Measurements from ENCODE around the gene EAF2.
"Not testable (repeated sequence)": the region's sequence is repeated elsewhere in the genome, so short reads cannot be mapped to it uniquely, and the experiment has no call there.

The EAF2 gene

DNA sequence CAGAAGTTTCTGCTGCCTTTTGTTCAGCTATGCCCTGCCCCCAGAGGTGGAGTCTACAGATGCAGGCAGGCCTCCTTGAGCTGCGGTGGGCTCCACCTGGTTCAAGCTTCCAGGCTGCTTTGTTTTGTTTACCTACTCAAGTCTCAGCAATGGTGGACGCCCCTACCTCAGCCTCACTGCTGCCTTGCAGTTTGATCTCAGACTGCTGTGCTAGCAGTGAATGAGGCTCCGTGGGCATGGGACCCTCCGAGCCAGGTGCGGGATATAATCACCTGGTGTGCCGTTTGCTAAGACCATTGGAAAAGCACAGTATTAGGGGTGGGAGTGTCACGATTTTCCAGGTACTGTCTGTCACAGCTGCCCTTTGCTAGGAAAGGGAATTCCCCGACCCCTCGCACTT is 28.2 kb downstream of the EAF2 start:
- not testable (repeated sequence) for DNase-seq (ENCODE audit: low read depth)

DNA sequence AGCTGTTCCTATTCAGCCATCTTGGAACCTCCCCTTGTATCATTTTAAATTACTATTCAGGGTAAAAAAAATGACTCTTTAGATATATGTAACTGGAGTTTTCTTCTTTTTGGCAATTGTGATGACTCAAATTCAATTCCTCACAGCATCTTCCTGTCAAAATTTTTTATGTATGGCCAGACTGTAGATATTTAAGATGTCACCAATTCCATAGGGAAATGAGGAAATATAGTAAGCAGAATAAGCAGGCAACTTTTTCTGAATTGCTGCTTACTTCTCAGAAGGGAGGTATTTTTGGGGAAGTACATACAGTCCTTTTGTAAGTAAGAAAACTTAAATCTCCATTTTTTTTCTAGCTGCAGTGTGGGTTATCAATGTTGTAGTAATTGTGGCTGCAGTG is 28.8 kb downstream of the EAF2 start:
- no peak for DNase-seq (ENCODE audit: low read depth)

DNA sequence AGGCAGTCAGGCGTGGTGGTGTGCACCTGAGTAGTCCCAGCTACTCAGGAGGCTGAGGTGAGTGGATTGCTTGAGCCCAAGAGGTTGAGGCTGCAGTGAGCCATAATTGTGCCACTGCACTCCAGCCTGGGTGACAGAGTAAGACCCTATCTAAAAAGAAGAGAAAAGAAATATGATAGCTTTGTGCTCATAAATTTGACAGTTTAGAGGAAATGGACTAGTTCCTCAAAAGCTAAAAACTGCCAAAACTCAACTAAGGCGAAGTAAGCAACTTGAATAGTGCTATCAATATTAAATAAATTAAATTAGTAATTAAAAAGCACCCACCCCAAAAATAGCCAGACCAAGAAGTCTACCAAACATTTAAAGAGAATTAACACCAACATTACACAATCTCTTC is 34.7 kb downstream of the EAF2 start:
- no peak for DNase-seq (ENCODE audit: low read depth)

DNA sequence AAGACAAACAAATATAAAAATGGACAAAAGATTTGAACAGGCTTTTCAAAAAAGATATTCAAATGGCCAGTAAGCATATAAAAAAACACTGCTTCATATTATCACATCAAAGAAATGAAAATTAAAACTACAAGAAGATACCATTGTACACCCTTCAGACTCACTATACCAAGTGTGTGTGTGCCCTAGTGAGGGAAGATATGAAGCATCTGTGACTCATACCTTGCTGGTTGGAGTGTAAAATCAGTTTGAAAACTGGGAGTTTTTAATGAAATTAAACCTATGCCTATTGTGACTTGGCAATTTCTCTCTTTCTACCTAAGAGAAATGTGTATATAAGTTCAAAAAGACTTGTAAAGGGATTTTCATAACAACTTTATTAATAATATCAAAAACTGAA is 35.7 kb downstream of the EAF2 start:
- no peak for DNase-seq (ENCODE audit: low read depth)

DNA sequence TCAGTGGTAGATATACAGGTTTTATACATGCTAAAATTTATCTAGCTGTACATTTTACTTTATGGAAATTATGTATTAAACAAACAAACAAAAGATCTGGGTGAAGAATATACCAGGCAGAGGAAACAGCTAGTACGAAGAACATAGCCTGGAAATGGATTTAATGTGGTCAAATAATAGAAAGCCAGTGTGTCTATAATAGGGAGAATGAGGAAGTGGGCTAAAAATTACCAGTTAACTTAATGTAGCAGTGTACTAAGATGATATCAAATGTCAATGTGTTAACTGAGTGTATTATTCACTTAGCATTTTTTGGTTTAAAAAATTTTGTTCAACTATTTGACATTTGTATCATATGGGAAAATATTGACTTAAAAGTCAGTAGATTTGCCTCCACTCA is 36.4 kb downstream of the EAF2 start:
- DNase-seq (ENCODE audit: low read depth), result no peak

DNA sequence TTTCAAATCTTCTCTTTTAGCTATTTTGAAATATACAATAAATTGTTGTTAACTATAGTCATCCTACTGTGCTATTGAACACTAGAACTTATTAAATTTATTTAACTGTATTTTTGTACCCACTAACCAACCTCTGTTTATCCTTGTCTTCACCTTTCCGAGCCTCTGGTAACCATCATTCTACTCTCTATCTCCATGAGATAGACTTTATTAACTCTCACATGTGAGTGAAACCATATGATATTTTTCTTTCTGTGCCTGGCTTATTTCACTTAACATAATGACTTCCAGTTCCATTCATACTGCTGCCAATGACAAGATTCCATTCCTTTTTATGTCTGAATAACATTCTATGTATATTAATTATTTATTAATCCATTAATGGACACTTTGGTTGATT is 43.4 kb downstream of the EAF2 start:
- no peak for DNase-seq (ENCODE audit: low read depth)

DNA sequence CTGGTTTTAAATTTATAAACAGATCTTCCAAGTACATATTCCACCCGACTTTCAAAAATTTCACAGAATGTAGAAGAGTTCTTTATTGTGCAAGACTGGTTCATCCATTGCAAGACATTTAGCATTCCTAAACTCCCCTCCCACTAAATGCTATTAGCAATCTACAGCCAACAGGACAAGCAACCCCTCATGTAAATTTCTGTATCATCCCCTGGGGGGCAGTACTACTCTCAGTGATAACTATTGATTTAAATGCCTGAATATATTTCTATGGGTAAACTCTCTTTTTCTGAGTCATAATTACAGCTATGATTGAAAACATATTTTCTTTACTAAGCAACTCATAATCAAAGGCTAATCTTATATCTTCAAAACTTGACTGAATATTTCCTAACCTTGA is 48.5 kb downstream of the EAF2 start:
- no peak for DNase-seq (ENCODE audit: low read depth)

DNA sequence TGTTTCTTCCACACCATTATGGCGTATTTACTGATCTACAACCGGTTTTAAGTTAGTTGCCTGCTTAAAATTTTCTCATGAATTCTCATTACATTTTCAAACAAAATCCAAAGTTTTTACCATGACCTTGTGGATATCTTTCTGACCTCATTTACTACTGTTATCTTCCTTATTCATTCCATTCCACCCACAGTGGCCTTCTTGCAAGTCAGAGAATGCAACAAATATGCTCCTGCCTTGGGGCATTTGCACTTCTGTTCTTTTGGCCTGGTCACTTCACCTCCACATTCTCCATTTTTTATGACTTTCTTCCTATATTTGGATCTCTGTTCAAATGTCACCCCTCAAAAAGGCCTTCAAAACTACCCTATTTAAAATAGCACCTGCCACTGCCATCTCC is 50.4 kb downstream of the EAF2 start:
- DNase-seq (ENCODE audit: low read depth), result no peak

DNA sequence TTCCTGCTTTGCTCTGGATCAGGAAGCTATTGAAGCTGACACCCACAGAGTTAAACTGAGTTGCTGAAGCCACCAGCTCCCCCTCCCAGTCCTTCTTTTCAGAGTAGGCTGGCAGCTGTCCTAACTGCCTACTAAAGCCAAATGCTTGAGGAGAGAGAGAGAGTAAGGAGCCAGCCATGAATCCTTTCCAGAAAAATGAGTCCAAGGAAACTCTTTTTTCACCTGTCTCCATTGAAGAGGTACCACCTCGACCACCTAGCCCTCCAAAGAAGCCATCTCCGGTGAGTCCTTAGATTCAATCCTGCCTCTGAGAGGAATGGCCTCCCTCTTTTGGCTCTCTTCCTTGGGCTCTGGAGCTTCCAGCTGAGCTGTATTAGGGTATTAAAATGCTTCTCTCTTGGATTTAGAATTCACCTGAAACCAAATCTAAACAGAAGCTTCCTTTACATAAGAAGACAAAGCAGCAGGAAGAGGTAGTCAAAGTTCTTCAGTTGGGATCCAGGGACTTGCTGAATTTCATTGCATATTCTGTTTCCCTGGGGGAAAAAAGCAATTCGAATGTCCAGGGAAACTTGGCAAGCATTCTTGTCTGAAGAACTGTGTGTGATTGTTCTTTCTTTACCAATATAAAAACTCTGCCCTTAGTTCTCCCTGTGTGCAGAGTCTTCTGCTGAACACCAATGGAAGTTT is 59.4 kb downstream of the EAF2 start, which contains the start of gene SLC15A2:
TSS of gene SLC15A2 (plus strand) at position 101 of the 690 bp plus-strand sequence. CDS start at position 177, 76 bp downstream.
- no peak for DNase-seq (ENCODE audit: low read depth)

DNA sequence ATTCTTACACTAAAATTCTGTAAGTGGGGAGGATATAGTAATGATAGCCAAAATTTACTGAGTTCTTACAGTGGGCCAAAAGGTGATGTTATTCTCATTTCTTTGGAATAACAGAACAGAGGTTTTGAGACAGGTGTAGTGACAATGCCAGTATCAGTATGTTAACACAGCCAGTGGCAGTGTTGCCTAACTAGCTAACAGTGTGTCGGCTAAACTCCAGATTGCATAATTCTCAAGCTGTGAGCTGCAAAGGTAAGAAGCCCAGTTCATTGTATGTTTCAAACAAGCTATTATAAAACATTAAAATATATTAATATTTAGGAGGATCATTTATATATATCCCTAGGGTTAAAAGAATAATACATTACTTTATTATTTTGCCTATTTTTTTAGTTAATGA is 60.1 kb downstream of the EAF2 start:
- no peak for DNase-seq (ENCODE audit: low read depth)

DNA sequence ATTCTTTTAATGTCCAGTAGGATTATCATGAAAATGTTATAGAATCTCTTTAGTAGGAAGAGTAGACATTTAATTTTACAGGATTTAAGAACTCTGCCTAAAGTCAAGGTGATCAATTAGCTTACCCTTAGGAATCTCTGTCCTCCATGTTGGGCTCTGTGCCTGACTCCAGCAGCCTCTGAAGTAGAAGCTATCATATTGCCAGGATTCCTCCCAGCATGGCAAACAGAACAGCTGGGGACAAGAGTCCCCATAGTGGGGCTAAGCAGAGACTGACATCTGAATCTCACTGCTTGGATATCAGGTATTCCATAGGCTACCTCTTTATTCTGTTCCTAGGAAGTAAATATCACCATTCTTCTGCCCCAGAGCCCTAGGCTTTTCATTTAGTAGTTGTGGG is 60.7 kb downstream of the EAF2 start:
- DNase-seq (ENCODE audit: low read depth), result no peak

DNA sequence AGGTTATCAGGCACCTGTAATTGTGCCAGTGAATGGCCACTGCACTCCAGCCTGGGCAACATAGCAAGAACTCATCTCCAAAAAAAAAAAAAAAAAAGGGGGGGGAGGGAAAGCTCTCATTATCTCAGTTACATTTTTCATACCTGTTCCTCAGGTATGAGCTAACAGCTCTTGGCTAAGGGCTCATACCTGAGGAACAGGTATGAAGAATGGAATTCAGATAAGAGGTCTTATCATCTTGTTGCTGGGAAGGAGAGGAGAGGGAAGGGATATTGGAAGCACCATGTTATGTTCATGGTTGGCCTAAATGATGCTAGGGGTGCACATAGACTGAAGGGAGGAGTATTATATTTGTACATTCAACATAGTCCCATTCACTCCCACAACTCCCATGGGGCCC is 61.8 kb downstream of the EAF2 start:
- DNase-seq (ENCODE audit: low read depth), result no peak

DNA sequence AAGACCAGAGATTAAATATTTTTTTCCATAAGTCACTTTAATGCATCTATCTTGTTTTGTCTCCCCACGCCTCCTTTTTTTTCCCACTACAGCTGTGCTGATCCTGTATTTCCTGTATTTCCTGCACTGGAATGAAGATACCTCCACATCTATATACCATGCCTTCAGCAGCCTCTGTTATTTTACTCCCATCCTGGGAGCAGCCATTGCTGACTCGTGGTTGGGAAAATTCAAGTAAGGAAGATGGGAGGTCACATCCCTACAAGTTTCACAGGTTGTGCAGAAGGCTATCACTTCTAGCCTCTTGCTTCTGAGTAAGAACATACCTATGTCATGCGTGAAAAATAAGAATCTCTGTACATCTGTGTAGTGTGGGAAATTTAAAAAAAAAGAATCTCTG is 62.3 kb downstream of the EAF2 start:
- no peak for DNase-seq (ENCODE audit: low read depth)

DNA sequence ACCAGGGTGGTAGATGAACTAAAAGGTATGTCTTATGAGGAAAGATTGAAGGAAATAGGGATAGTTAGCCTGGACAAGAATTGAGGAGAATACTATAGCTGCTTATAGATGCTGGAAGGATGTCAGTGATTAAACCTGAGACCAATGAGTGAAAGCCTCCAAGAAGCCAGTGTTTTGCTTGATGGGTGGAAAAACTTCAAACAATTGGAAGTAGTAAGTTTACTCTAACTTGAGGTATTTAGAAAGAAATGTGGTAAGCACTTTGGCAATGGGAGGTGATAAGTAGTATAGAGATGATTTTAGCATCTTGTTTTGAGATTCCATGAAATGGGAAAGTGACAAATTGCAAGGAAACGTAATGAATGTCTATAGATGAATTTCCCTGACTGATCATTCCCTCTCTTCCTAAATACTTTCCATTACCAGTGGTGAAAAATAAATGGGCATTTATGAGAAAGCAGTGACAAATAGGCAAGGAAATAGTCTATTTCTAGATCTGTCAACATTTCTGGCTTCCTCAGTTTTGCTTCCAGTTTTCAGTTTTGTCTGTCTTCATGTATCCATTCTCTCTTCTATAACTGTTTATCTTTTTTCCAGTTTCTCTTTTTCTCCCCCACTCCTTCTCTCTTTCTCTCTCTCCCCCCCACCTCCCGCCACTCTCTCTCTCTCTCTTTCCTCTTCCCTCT is 78.4 kb downstream of the EAF2 start:
- no peak for DNase-seq (ENCODE audit: low read depth)

DNA sequence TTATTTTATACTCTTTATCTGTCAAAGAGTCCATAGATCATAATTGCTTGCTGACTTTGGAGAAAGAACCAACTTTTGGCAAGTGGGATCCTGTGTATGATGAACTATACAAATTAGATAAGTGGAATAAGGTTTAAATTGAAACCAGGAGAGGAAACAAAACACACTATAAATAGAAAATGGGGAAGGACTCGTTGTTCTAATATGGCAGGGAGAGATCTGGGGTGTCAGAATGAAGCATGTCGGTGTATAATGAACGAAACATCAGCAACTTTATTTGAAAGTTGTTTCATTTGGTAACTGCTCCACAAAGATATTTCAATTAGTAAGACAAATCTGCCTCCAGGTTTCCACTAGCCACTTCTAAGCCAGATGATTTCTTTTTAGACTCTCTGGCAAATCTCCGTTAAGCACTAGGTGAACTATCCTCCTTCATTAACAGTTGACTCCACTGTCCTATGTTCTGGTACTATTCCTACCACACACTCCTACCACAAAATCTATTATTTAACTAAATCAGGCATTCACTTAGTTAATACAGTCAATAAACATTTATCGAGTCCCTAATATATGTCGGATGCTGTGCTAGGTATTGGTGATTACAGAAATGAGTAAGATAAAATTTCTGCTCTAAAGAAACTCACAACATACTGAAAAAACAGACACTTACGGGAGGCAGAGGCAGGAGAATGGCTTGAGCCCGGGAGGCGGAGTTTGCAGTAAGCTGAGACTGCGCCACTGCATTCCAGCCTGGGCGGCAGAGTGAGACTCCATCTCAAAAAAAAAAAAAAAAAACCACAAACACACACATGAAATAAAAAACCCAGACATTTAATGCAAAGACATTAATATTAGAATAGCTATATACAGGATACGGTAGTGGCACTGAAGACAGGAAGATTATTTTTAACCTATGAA is 79.3 kb downstream of the EAF2 start:
- DNase-seq (ENCODE audit: low read depth), result no peak

DNA sequence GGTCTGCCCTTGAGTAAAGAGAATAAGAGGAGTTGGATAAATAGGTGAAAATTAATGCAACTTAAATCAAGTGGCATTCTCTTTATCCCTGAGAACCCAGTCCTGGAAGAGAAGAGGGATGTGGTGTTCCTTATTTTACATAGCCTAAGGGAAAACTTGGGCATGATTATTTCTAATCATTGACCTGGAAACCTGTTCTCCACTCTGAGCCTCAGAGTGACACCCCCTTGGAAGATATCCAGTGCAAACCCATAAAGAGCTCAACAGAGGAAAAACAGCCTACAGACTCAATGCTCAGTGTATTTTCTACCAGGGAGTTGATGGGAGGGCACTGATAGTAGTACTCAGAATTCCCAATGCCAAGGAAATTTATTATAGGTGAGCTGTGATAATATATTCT is 81.2 kb downstream of the EAF2 start:
- no peak for DNase-seq (ENCODE audit: low read depth)

DNA sequence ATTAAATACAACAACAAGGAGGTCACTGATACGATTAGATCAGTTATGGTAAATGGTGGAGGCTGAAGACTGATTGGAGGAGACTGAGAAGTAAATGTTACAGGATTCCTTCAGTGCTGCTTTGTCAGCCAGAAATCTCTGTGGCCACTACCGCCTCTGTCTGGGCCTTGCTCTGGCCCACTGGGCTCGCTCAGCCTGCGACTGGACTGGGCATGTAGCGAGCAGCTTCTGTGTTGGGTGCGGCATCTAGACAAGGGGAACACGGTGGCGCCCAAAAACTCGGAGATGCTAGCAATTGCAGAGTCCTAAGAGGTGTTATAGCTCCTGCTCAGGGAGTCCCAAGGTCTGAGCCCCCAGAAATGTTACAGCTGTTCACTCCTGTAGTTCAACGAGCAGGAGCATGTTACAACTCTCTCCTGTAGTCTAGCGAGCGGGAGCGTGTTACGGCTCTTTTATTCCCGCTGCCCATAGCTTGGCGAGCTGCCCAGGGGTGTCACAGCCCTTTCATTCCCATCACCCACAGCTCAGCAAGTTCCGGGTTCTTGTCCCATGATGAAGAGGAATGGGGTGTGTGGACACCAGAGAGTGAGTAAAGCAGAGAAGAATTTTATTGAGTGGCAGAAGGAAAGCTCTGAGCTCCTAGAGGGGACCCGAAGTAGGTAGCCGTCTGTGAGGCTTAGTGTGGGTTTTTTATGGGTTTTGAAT is 83.9 kb downstream of the EAF2 start:
- no peak for DNase-seq (ENCODE audit: low read depth)

DNA sequence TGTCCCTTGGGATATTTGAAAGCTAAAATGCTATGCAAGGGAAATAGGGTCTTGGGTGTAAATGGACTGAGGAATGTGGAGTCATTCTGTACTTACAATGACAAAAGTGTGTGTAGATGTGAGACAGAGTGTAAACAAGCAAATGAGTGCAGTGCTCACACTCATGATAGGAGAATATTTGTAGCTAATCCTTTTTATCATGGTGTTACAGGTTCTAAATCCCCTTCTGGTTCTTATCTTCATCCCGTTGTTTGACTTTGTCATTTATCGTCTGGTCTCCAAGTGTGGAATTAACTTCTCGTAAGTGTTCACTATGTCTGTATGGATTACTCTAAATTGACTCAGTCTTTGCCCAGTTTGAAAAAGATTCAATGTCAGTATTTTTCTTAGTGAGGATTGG is 89.7 kb downstream of the EAF2 start:
- no peak for DNase-seq (ENCODE audit: low read depth)

DNA sequence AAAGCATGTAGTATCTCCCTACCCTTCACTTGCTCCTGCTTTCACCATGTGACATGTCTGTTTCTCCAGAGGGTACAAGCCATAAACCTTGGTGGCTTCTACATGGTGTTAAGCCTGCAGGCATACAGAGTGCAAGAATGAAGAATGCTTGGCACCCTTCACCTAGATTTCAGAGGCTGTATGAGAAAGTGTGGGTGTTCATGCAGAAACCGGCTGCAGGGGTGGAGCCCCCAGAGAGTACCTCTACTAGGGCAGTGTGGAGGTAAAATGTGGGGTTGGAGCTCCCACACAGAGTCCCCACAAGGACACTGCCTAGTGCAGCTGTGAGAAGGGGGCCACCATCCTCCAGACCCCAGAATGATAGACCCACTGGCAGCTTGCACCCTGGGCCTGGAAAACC is 91.4 kb downstream of the EAF2 start:
- no peak for DNase-seq (ENCODE audit: low read depth)
